K562 (cell line): Measurements from ENCODE around the gene COPS6. TPM values are rescaled to one million over a fixed set of nuclear protein-coding genes. Genes with fewer than 3 reads are reported as not detected.

Experiments used
- ATF3 ChIP-seq, 2 experiments: fragments of 450-650 bp in 1 of 2; sonication (generic) in 1 of 2; formaldehyde crosslinking in 1 of 2; IDR thresholded peaks in 1 of 2; conservative IDR thresholded peaks in 1 of 2; 2 replicates each; pipeline versions ENCODE4 v1.6.1 to v1.8.1; 2016 to 2023; ENCODE audit warnings: mild to moderate bottlenecking in 2 of 2, moderate library complexity in 2 of 2, inconsistent platforms in 1 of 2, missing genetic modification reagents in 1 of 2
- BRD4 ChIP-seq: fragments of 200-600 bp; sonication (generic); IDR thresholded peaks from 2 replicates; pipeline ENCODE4 v1.6.1; 2017; ENCODE audit warnings: inconsistent platforms
- EWSR1 ChIP-seq: fragments of 450-650 bp; IDR thresholded peaks from 2 replicates; pipeline ENCODE4 v1.6.1; 2018; ENCODE audit warnings: borderline replicate concordance, mild to moderate bottlenecking, low read depth, moderate library complexity; ENCODE audit not compliant: partially characterized antibody
- HDAC2 ChIP-seq: fragments of 450-650 bp; IDR thresholded peaks from 2 replicates; pipeline ENCODE4 v1.6.1; 2016; ENCODE audit warnings: mild to moderate bottlenecking
- IRF1 ChIP-seq: sonication (generic); formaldehyde crosslinking; IDR thresholded peaks from 2 replicates; pipeline ENCODE4 v1.8.0; 2022; ENCODE audit warnings: missing genetic modification reagents, mild to moderate bottlenecking, borderline replicate concordance
- KAT7 ChIP-seq: sonication (generic); formaldehyde crosslinking; IDR thresholded peaks from 2 replicates; pipeline ENCODE4 v1.8.0; 2022; ENCODE audit warnings: missing genetic modification reagents, mild to moderate bottlenecking, borderline replicate concordance
- MIER1 ChIP-seq: fragments of 450-650 bp; IDR thresholded peaks from 2 replicates; pipeline ENCODE4 v1.6.1; 2016; ENCODE audit warnings: antibody characterized with exemption, mild to moderate bottlenecking, low read depth
- NONO ChIP-seq, 2 experiments: fragments of 200-400 bp in 1 of 2; fragments of 450-650 bp in 1 of 2; formaldehyde crosslinking in 1 of 2; IDR thresholded peaks; 2 replicates each; pipeline ENCODE4 v1.6.1; 2017; ENCODE audit warnings: low read depth in 2 of 2, mild to moderate bottlenecking in 2 of 2, moderate library complexity in 2 of 2, low read length in 1 of 2
- RHOXF2B ChIP-seq: fragments of 250-450 bp; sonication (Bioruptor Pico); conservative IDR thresholded peaks from 2 replicates; pipeline ENCODE4 v1.5.1; 2021
- SIN3A ChIP-seq, 2 experiments: fragments of 150-350 bp in 1 of 2; IDR thresholded peaks; 2 replicates each; pipeline ENCODE4 v1.6.1; 2011 to 2016; ENCODE audit warnings: borderline replicate concordance in 2 of 2, low read depth in 2 of 2, low read length in 2 of 2, mild to moderate bottlenecking in 2 of 2, moderate library complexity in 2 of 2; ENCODE audit not compliant: control insufficient read depth in 1 of 2
- ZNF76 ChIP-seq: fragments of 250-450 bp; sonication (Bioruptor Pico); IDR thresholded peaks from 2 replicates; pipeline ENCODE4 v1.4.0; 2020; ENCODE audit warnings: mild to moderate bottlenecking, moderate library complexity, borderline replicate concordance
- ZNF79 ChIP-seq: fragments of 250-450 bp; sonication (Bioruptor Pico); IDR thresholded peaks from 2 replicates; pipeline ENCODE4 v1.4.0; 2020; ENCODE audit warnings: low read depth, mild to moderate bottlenecking, moderate library complexity
- polyA plus RNA-seq, 8 experiments: library from polyadenylated mRNA; depleted of rRNA in 4 of 8; stranded (reverse) in 5 of 8; unstranded in 3 of 8; fragments of >200 nt; fragmentation: Nextera tagmentation in 2 of 8; fragmentation: Illumina TruSeq in 1 of 8; extraction: Ambion mirVana in 2 of 8; extraction: Trizol in 1 of 8; gene quantifications; 2 replicates each; pipeline versions ENCODE4 v1.2.1 to v1.2.3, GENCODE V29; 2011 to 2014; ENCODE audit warnings: inconsistent platforms in 1 of 8, missing spikeins in 1 of 8
- total RNA-seq, 7 experiments: library from RNA; depleted of rRNA in 6 of 7; stranded (reverse); fragments of >200 nt in 6 of 7; fragmentation: Illumina TruSeq in 2 of 7; extraction: Trizol in 2 of 7; gene quantifications; 2 replicates each; pipeline versions ENCODE4 v1.2.1 to v1.2.3, GENCODE V29; 2011 to 2021; ENCODE audit warnings: low replicate concordance in 1 of 7
- TF ChIP-seq, protein P1 (sequence below): IDR thresholded peaks from 2 replicates; pipeline ENCODE4 v1.6.1; 2012; ENCODE audit warnings: low read depth, low read length, improper control_type of control experiment, borderline replicate concordance
- TF ChIP-seq, protein P2 (sequence below), 2 experiments: fragments of 200-800 bp in 1 of 2; sonication (Bioruptor generic) in 1 of 2; sonication (generic) in 1 of 2; formaldehyde crosslinking in 1 of 2; IDR thresholded peaks in 1 of 2; conservative IDR thresholded peaks in 1 of 2; 2 replicates each; pipeline versions ENCODE4 v1.5.0 to v1.6.1; 2016 to 2020; ENCODE audit warnings: missing compliant biosample characterization in 1 of 2, missing genetic modification characterization in 1 of 2, missing genetic modification reagents in 1 of 2

COPS6 gene
- total and polyA plus RNA-seq, 9 of the 15 experiments (the other 6 are each of a cell fraction or from before 2014, with no cell fraction given), result 63.0 to 331 (median 168) TPM

GRCh38 chr7:100132697-100133151 lies 44.0 kb downstream of the COPS6 start (continued):
- TF ChIP-seq MIER1, result no peak
- no peak for TF ChIP-seq EWSR1
- TF ChIP-seq SIN3A (IDR thresholded peaks at IDR 0.05; ENCODE audit: borderline replicate concordance in 2 of 2, control insufficient read depth in 1 of 2, low read depth in 2 of 2, low read length in 2 of 2), result no peak
- no peak for TF ChIP-seq ATF3 (IDR thresholded peaks at IDR 0.05)
- no peak for TF ChIP-seq ATF3 (CRISPR knock-in tag; conservative IDR thresholded peaks at IDR 0.05)
- TF ChIP-seq HDAC2, result no peak
- no peak for TF ChIP-seq NONO (IDR thresholded peaks at IDR 0.05; ENCODE audit: low read depth in 2 of 2, low read length in 1 of 2)
- no peak for TF ChIP-seq ZNF76 (CRISPR knock-in tag)
- no peak for TF ChIP-seq RHOXF2B (CRISPR knock-in tag)
- no peak for TF ChIP-seq IRF1 (CRISPR knock-in tag)
- TF ChIP-seq ZNF79, result no peak
- TF ChIP-seq KAT7, result 0 out of 2 replicates have a peak, but pooled peaks have one; percentile 53
- TF ChIP-seq, protein P1, sequence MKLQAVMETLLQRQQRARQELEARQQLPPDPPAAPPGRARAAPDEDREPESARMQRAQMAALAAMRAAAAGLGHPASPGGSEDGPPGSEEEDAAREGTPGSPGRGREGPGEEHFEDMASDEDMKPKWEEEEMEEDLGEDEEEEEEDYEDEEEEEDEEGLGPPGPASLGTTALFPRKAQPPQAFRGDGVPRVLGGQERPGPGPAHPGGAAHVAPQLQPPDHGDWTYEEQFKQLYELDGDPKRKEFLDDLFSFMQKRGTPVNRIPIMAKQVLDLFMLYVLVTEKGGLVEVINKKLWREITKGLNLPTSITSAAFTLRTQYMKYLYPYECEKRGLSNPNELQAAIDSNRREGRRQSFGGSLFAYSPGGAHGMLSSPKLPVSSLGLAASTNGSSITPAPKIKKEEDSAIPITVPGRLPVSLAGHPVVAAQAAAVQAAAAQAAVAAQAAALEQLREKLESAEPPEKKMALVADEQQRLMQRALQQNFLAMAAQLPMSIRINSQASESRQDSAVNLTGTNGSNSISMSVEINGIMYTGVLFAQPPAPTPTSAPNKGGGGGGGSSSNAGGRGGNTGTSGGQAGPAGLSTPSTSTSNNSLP, result no peak
- TF ChIP-seq, protein P2, sequence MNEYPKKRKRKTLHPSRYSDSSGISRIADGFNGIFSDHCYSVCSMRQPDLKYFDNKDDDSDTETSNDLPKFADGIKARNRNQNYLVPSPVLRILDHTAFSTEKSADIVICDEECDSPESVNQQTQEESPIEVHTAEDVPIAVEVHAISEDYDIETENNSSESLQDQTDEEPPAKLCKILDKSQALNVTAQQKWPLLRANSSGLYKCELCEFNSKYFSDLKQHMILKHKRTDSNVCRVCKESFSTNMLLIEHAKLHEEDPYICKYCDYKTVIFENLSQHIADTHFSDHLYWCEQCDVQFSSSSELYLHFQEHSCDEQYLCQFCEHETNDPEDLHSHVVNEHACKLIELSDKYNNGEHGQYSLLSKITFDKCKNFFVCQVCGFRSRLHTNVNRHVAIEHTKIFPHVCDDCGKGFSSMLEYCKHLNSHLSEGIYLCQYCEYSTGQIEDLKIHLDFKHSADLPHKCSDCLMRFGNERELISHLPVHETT (CRISPR knock-in tag; conservative IDR thresholded peaks at IDR 0.05 in 1 of 2, IDR thresholded peaks at IDR 0.05 in 1 of 2), result no peak
- TF ChIP-seq BRD4, result no peak
